NB4 (cell line): ENCODE results near the gene GPR156.
"Not testable (repeated sequence)": the region's sequence is repeated elsewhere in the genome, so short reads cannot be mapped to it uniquely, and the experiment has no call there.

Source experiments
- DNase-seq: peaks from one replicate; pipeline ENCODE4 v3.0.0; 2010; ENCODE audit warnings: low read depth
- H3K4me3 ChIP-seq: one replicate; pipeline ENCODE4 v1.5.1; 2011; ENCODE audit warnings: mild to moderate bottlenecking, low read depth, low read length, moderate library complexity
- MYC ChIP-seq: IDR thresholded peaks from 2 replicates; pipeline ENCODE4 v1.6.1; 2011; ENCODE audit warnings: low read depth, low read length
- POLR2A ChIP-seq: IDR thresholded peaks from 2 replicates; pipeline ENCODE4 v1.6.1; 2011; ENCODE audit warnings: mild to moderate bottlenecking; ENCODE audit not compliant: insufficient read length; ENCODE audit errors: extremely low read depth
- TF ChIP-seq, protein P1 (sequence below): IDR thresholded peaks from 2 replicates; pipeline ENCODE4 v1.6.1; 2011; ENCODE audit warnings: low read depth, low read length
- TF ChIP-seq, protein P2 (sequence below): IDR thresholded peaks from one replicate; pipeline ENCODE4 v1.5.1; 2012; ENCODE audit warnings: low read depth, low read length

GPR156 gene

GRCh38 chr3:120284747-120285507 lies at the start of gene GPR156:
TSS of gene GPR156 (minus strand) at chr3:120285222. CDS start at chr3:120244098, 41,124 bp downstream.
- H3K4me3 ChIP-seq: no peak within 1 kb of the TSS
- no peak for DNase-seq
- TF ChIP-seq, protein P1, sequence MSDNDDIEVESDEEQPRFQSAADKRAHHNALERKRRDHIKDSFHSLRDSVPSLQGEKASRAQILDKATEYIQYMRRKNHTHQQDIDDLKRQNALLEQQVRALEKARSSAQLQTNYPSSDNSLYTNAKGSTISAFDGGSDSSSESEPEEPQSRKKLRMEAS: no peak
- TF ChIP-seq, protein P2, sequence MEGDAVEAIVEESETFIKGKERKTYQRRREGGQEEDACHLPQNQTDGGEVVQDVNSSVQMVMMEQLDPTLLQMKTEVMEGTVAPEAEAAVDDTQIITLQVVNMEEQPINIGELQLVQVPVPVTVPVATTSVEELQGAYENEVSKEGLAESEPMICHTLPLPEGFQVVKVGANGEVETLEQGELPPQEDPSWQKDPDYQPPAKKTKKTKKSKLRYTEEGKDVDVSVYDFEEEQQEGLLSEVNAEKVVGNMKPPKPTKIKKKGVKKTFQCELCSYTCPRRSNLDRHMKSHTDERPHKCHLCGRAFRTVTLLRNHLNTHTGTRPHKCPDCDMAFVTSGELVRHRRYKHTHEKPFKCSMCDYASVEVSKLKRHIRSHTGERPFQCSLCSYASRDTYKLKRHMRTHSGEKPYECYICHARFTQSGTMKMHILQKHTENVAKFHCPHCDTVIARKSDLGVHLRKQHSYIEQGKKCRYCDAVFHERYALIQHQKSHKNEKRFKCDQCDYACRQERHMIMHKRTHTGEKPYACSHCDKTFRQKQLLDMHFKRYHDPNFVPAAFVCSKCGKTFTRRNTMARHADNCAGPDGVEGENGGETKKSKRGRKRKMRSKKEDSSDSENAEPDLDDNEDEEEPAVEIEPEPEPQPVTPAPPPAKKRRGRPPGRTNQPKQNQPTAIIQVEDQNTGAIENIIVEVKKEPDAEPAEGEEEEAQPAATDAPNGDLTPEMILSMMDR: no peak
- TF ChIP-seq POLR2A: no peak

DNA sequence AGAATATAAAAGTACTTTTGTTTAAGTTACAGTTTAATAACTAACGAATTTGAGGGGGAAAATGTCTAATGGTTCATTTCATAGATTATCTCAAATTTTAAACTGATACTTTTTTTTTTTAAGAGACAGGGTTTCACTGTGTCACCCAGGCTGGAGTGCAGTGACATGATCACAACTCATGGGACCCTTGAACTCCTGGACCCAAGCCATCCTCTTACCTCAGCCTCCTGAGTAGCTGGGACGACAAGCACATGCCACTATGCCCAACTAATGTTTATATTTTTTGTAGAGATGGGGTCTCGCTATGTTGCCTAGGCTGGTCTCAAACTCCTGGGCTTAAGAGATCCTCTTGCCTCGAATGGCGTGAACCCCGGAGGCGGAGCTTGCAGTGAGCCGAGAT lies 47.6 kb upstream of the GPR156 start:
- no peak for DNase-seq
- TF ChIP-seq, protein P1: no peak
- TF ChIP-seq POLR2A (no peak), MYC (no peak)
- TF ChIP-seq, protein P2: no peak
- no peak overlapping the region for H3K4me3 ChIP-seq

DNA sequence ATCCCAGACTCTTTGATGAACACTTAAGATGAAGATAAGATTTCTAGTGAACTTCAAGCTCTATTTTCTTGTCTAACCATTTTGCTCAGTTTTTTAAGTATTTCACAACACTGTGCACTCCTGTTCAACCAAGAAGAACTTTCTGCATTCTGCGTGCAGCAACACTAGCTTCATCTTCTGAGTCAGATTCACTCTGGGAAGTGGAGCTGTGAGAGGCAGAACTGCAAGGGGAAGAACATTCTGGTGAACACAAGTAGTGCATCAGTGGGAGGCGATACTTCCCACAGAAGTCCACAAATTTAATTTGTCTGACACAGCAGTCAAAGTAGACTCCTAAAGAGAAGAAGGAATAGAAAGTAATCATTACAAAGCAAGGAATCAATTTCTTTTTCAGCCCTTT lies 46.1 kb upstream of the GPR156 start:
- TF ChIP-seq, protein P1: no peak
- TF ChIP-seq MYC (no peak), POLR2A (no peak)
- TF ChIP-seq, protein P2: no peak
- no peak overlapping the region for H3K4me3 ChIP-seq
- no peak for DNase-seq

DNA sequence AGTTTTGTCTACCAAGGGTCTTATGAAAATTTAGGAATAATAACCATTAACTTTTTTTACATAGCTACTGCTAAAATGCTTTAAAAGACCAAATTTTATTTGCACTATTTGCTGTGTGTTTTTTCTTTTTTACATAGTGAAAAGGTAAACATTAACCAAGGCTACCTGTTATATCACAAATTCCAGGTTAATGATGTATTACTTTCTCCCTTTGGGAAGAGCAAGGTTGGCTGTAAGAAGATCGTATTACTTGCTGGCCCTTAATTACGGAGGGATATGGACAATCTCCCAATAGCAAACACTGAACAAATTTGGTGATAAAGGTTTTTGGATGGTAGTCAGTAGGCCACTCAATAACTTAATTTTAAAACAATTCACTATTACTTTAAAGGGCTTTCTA lies 41.8 kb upstream of the GPR156 start:
- TF ChIP-seq, protein P2: no peak
- TF ChIP-seq MYC (no peak), POLR2A (no peak)
- TF ChIP-seq, protein P1: no peak
- no peak for DNase-seq

GRCh38 chr3:120324190-120324589 lies 39.2 kb upstream of the GPR156 start:
- DNase-seq: no peak
- TF ChIP-seq MYC (no peak), POLR2A (no peak)
- TF ChIP-seq, protein P2: no peak
- TF ChIP-seq, protein P1: no peak
- H3K4me3 ChIP-seq: no peak overlapping the region

More for the DNA sequence above, 41.8 kb upstream of the GPR156 start:
- no peak overlapping the region for H3K4me3 ChIP-seq

- not testable (repeated sequence) for H3K4me3 ChIP-seq, DNase-seq
Observed at GRCh38 chr3:120323761-120324160, 38.7 kb upstream of the GPR156 start.
